GM12891 (cell line): ENCODE measurements around the gene DUSP7.

ENCODE experiments used
- PAX5 ChIP-seq: IDR thresholded peaks from 2 replicates; pipeline ENCODE4 v1.6.1; 2011; ENCODE audit warnings: low read length, moderate library complexity, mild to moderate bottlenecking; ENCODE audit not compliant: insufficient read depth, severe bottlenecking
- POLR2A ChIP-seq: IDR thresholded peaks from 2 replicates; pipeline ENCODE4 v1.6.1; 2011; ENCODE audit warnings: low read depth, low read length, control low read depth
- POLR2AphosphoS5 ChIP-seq: IDR thresholded peaks from 2 replicates; pipeline ENCODE4 v1.6.1; 2011; ENCODE audit warnings: low read depth, low read length, control low read depth
- TAF1 ChIP-seq: IDR thresholded peaks from 2 replicates; pipeline ENCODE4 v1.6.1; 2011; ENCODE audit warnings: low read depth, low read length, control low read depth

DNA sequence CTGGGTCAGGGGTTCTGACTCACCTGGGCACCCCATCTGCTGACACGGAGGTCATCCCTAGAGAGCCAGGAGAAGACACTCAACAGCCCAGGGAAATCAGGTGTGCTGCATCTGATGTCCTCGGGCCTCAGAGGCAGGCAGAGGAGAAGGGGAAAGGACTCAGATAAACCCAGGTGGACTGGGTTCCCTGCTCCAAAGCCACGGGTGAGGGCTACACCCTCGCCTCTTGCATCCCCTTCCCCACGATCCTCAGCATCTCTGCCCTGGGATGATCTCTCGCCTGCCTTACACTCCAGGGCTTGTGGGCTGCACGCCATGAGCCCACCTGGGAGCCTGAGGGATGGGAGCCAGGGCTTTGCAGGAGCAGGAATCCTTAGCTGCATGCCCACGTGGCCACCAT, 8.2 kb upstream of the DUSP7 start:
- no peak for TF ChIP-seq POLR2A
- no peak for TF ChIP-seq POLR2AphosphoS5
- TF ChIP-seq TAF1 = no peak
- TF ChIP-seq PAX5 = no peak
